ENCODE results near the gene ABLIM1.

GRCh38 chr10:114470361-114470760 lies 187.7 kb downstream of the ABLIM1 start:
- TF ChIP-seq CTCF (IDR thresholded peaks at IDR 0.05): no peak
- no peak for TF ChIP-seq POLR2AphosphoS5 (IDR thresholded peaks at IDR 0.05; ENCODE audit: low read depth, low read length)
- no peak for TF ChIP-seq REST (IDR thresholded peaks at IDR 0.05; ENCODE audit: insufficient read depth in 1 of 2, low read depth in 2 of 2, low read length in 1 of 2)
- no peak for TF ChIP-seq SIN3A (IDR thresholded peaks at IDR 0.05; ENCODE audit: borderline replicate concordance, insufficient read depth, low read depth, low read length)

All from Panc1 (cell line).